IMR-90 (cell line): ENCODE measurements around the gene TTC39C. TPM values are rescaled to one million over a fixed set of nuclear protein-coding genes. Genes with fewer than 3 reads are reported as not detected.

Experiments
- ATAC-seq: fragments of 200-7000 bp; cut with Tn5 transposase; 2 replicates; pipeline ENCODE4 v1.9.1; 2020; ENCODE audit warnings: low read depth, mild to moderate bottlenecking, moderate library complexity
- BruUV-seq: library from RNA; stranded (reverse); fragments of 400-500 nt; replicated peaks from 2 replicates; lab custom pipeline; 2021; lab: Mats Ljungman, UMichigan
- CTCF ChIA-PET: fragments of 300-600 bp; formaldehyde crosslinking; extraction: SDS; loops from one replicate; lab custom pipeline; 2021; ENCODE audit warnings: antibody characterized with exemption; lab: Yijun Ruan, JAX
- POLR2A ChIA-PET: fragments of 300-600 bp; sonication (Branson Sonifier 250); formaldehyde crosslinking; loops from one replicate; lab custom pipeline; 2022; ENCODE audit warnings: antibody characterized with exemption; ENCODE audit not compliant: unreplicated experiment; lab: Charles Lee
- DNase-seq: peaks from one replicate; pipeline ENCODE4 v3.0.0; 2013
- H2AFZ ChIP-seq: replicated peaks from 2 replicates; pipeline ENCODE3; 2013; ENCODE audit warnings: low read length, mild to moderate bottlenecking; ENCODE audit not compliant: poor library complexity
- H2AK5ac ChIP-seq: 2 replicates; pipeline ENCODE4 v1.6.1; 2013; ENCODE audit warnings: low read depth, low read length, inconsistent platforms
- H2AK9ac ChIP-seq: replicated peaks from 2 replicates; pipeline ENCODE3; 2013; ENCODE audit warnings: mild to moderate bottlenecking, low read depth, low read length, moderate library complexity; ENCODE audit not compliant: poor library complexity
- H2BK120ac ChIP-seq: 2 replicates; pipeline ENCODE4 v1.6.1; 2013; ENCODE audit warnings: low read depth, low read length, inconsistent platforms
- H2BK15ac ChIP-seq: 3 replicates; pipeline ENCODE4 v1.6.1; 2013; ENCODE audit warnings: low read depth, low read length, inconsistent platforms
- H2BK20ac ChIP-seq: 2 replicates; pipeline ENCODE4 v1.6.1; 2013; ENCODE audit warnings: low read depth, mild to moderate bottlenecking, inconsistent platforms, low read length, moderate library complexity
- H2BK5ac ChIP-seq: 2 replicates; pipeline ENCODE4 v1.6.1; 2013; ENCODE audit warnings: mild to moderate bottlenecking, low read depth, low read length, inconsistent platforms; ENCODE audit not compliant: poor library complexity, severe bottlenecking
- H3K14ac ChIP-seq: replicated peaks from 2 replicates; pipeline ENCODE4 v1.6.1; 2013; ENCODE audit warnings: low read depth, low read length, inconsistent platforms
- H3K18ac ChIP-seq: 2 replicates; pipeline ENCODE4 v1.6.1; 2013; ENCODE audit warnings: low read depth, low read length, control low read depth
- H3K23ac ChIP-seq: 2 replicates; pipeline ENCODE4 v1.6.1; 2013; ENCODE audit warnings: low read depth, low read length, inconsistent platforms
- H3K27ac ChIP-seq: 2 replicates; pipeline ENCODE4 v1.5.1; 2013; ENCODE audit warnings: mild to moderate bottlenecking, control low read depth, low read length; ENCODE audit not compliant: insufficient read depth
- H3K27me3 ChIP-seq: 2 replicates; pipeline ENCODE4 v1.6.1; 2013; ENCODE audit warnings: low read length; ENCODE audit not compliant: control insufficient read depth, insufficient read depth
- H3K36me3 ChIP-seq: 2 replicates; pipeline ENCODE4 v1.6.1; 2013; ENCODE audit warnings: low read length, mixed read lengths; ENCODE audit not compliant: control insufficient read depth, insufficient read depth
- H3K4ac ChIP-seq: 2 replicates; pipeline ENCODE4 v1.6.1; 2013; ENCODE audit warnings: low read depth, low read length, inconsistent platforms
- H3K4me1 ChIP-seq: 2 replicates; pipeline ENCODE4 v1.6.1; 2013; ENCODE audit warnings: low read length, mixed read lengths; ENCODE audit not compliant: control insufficient read depth, insufficient read depth
- H3K4me2 ChIP-seq: 2 replicates; pipeline ENCODE4 v1.6.1; 2013; ENCODE audit warnings: low read depth, mild to moderate bottlenecking, control low read depth, low read length, moderate library complexity
- H3K4me3 ChIP-seq: 2 replicates; pipeline ENCODE4 v1.5.1; 2013; ENCODE audit warnings: low read depth, mild to moderate bottlenecking, control low read depth, low read length, moderate library complexity; ENCODE audit not compliant: insufficient read depth
- H3K56ac ChIP-seq: 2 replicates; pipeline ENCODE4 v1.6.1; 2013; ENCODE audit warnings: low read length, inconsistent platforms; ENCODE audit not compliant: insufficient read depth; ENCODE audit errors: extremely low read depth
- H3K79me1 ChIP-seq, 2 experiments: 2 replicates each; pipeline ENCODE4 v1.6.1; 2013; ENCODE audit warnings: low read length in 2 of 2, inconsistent platforms in 1 of 2, low read depth in 1 of 2
- H3K9ac ChIP-seq: 2 replicates; pipeline ENCODE4 v1.6.1; 2013; ENCODE audit warnings: low read depth, low read length, control low read depth
- H3K9me1 ChIP-seq: 2 replicates; pipeline ENCODE4 v1.6.1; 2013; ENCODE audit warnings: low read length, inconsistent platforms; ENCODE audit not compliant: insufficient read depth
- H3K9me3 ChIP-seq: 2 replicates; pipeline ENCODE4 v1.6.1; 2013; ENCODE audit warnings: low read length; ENCODE audit not compliant: control insufficient read depth, insufficient read depth
- H4K20me1 ChIP-seq: 2 replicates; pipeline ENCODE4 v1.6.1; 2013; ENCODE audit warnings: low read length, inconsistent platforms; ENCODE audit not compliant: insufficient read depth
- H4K5ac ChIP-seq: 2 replicates; pipeline ENCODE4 v1.6.1; 2013; ENCODE audit warnings: mild to moderate bottlenecking, low read depth, low read length, control low read depth
- H4K8ac ChIP-seq, 2 experiments: 2 replicates each; pipeline ENCODE4 v1.6.1; 2013; ENCODE audit warnings: low read depth in 2 of 2, low read length in 2 of 2, control low read depth in 1 of 2, inconsistent platforms in 1 of 2
- H4K91ac ChIP-seq: 2 replicates; pipeline ENCODE4 v1.6.1; 2013; ENCODE audit warnings: low read depth, low read length, inconsistent platforms; ENCODE audit not compliant: insufficient read depth
- BHLHE40 ChIP-seq: fragments of 150-350 bp; IDR thresholded peaks from 2 replicates; pipeline ENCODE4 v1.6.1; 2016; ENCODE audit warnings: mild to moderate bottlenecking, low read depth, low read length
- CHD1 ChIP-seq: IDR thresholded peaks from 2 replicates; pipeline ENCODE4 v1.6.1; 2012; ENCODE audit warnings: low read depth, low read length, improper control_type of control experiment
- FOS ChIP-seq: fragments of 150-350 bp; IDR thresholded peaks from 2 replicates; pipeline ENCODE4 v1.6.1; 2016; ENCODE audit warnings: low read depth, low read length
- MAFK ChIP-seq: IDR thresholded peaks from 2 replicates; pipeline ENCODE4 v1.6.1; 2012; ENCODE audit warnings: low read depth, low read length, improper control_type of control experiment
- MAZ ChIP-seq: IDR thresholded peaks from 2 replicates; pipeline ENCODE4 v1.6.1; 2012; ENCODE audit warnings: low read depth, mild to moderate bottlenecking, low read length, improper control_type of control experiment, moderate library complexity, borderline replicate concordance
- MXI1 ChIP-seq: IDR thresholded peaks from 2 replicates; pipeline ENCODE4 v1.6.1; 2012; ENCODE audit warnings: low read depth, mild to moderate bottlenecking, low read length, moderate library complexity, borderline replicate concordance
- NFE2L2 ChIP-seq: fragments of 150-350 bp; IDR thresholded peaks from 2 replicates; pipeline ENCODE4 v1.6.1; 2016; ENCODE audit warnings: low read depth, mild to moderate bottlenecking, low read length
- POLR2A ChIP-seq: IDR thresholded peaks from 2 replicates; pipeline ENCODE4 v1.6.1; 2012; ENCODE audit warnings: mild to moderate bottlenecking, low read depth, low read length
- RAD21 ChIP-seq: IDR thresholded peaks from 2 replicates; pipeline ENCODE4 v1.6.1; 2012; ENCODE audit warnings: low read length, improper control_type of control experiment
- RFX5 ChIP-seq: IDR thresholded peaks from 2 replicates; pipeline ENCODE4 v1.8.0; 2012; ENCODE audit warnings: low read depth, mild to moderate bottlenecking, low read length, moderate library complexity
- SMC3 ChIP-seq: fragments of 150-350 bp; IDR thresholded peaks from 2 replicates; pipeline ENCODE4 v1.6.1; 2016; ENCODE audit warnings: low read depth, mild to moderate bottlenecking, antibody characterized with exemption, low read length, moderate library complexity
- WGBS, 2 experiments: methylation state at CpG; one replicate each; pipeline versions ENCODE4 v1.1.5 to v1.1.7; 2013; ENCODE audit warnings: missing lambda C conversion rate in 2 of 2; ENCODE audit not compliant: insufficient read length in 1 of 2; ENCODE audit errors: extremely low coverage in 2 of 2; 5-methylcytosine and 5-hydroxymethylcytosine counted together
- dilution Hi-C: fragments of 300-500 bp; cut with HindIII; formaldehyde crosslinking; loops from one replicate; pipeline ENCODE4 v1.14.3; 2018; ENCODE audit warnings: low sequenced_read_pairs; ENCODE audit not compliant: unreplicated experiment
- in situ Hi-C: fragments of 300-500 bp; cut with MboI; formaldehyde crosslinking; loops from 3 replicates; pipeline ENCODE4 v1.14.3; 2019; ENCODE audit warnings: low sequenced_read_pairs, inconsistent platforms, mixed read lengths
- intact Hi-C: fragments of 100-400 bp; cut with micrococcal nuclease; formaldehyde crosslinking; loops from 2 replicates; pipeline ENCODE4 v1.10.0; 2022
- polyA plus RNA-seq, 3 experiments: library from polyadenylated mRNA; depleted of rRNA; stranded (reverse); fragments of >200 nt; gene quantifications; 2 replicates each; pipeline ENCODE4 v1.2.3, GENCODE V29; 2012; ENCODE audit warnings: low replicate concordance in 1 of 3
- total RNA-seq: library from RNA; depleted of rRNA; stranded (reverse); fragments of >200 nt; gene quantifications from 2 replicates; pipeline ENCODE4 v1.2.3, GENCODE V29; 2012
- TF ChIP-seq, protein P1 (sequence below): conservative IDR thresholded peaks from 2 replicates; pipeline ENCODE4 v1.5.1; 2012; ENCODE audit warnings: mild to moderate bottlenecking, low read depth, low read length, improper control_type of control experiment
- TF ChIP-seq, protein P2 (sequence below): fragments of 150-350 bp; IDR thresholded peaks from 2 replicates; pipeline ENCODE4 v1.6.1; 2016; ENCODE audit warnings: low read depth, mild to moderate bottlenecking, low read length, moderate library complexity, borderline replicate concordance
- TF ChIP-seq, protein P3 (sequence below): fragments of 150-350 bp; IDR thresholded peaks from 2 replicates; pipeline ENCODE4 v1.6.1; 2017; ENCODE audit warnings: mild to moderate bottlenecking, antibody characterized with exemption, low read length, low read depth

Gene TTC39C
- total and polyA plus RNA-seq, 2 of the 4 experiments (the other 2 are of a cell fraction), result 8.0 to 20.8 TPM

GRCh38 chr18:23972453-23972852, 42.1 kb upstream of the TTC39C start:
- no peak overlapping the region for H2BK120ac ChIP-seq
- no peak overlapping the region for H3K18ac ChIP-seq
- H3K23ac ChIP-seq, result no peak overlapping the region
- DNase-seq (no peak), ATAC-seq (no peak)
- peaks cover under 1% of the 10 kb centered on the region; the same call in 1 of the 2 replicates for H3K9me1 ChIP-seq
- TF ChIP-seq CHD1 (no peak), MAFK (no peak), SMC3 (no peak), RFX5 (no peak), NFE2L2 (no peak), RAD21 (no peak), POLR2A (no peak), BHLHE40 (no peak), MXI1 (no peak), FOS (no peak), MAZ (no peak)
- TF ChIP-seq, protein P1, sequence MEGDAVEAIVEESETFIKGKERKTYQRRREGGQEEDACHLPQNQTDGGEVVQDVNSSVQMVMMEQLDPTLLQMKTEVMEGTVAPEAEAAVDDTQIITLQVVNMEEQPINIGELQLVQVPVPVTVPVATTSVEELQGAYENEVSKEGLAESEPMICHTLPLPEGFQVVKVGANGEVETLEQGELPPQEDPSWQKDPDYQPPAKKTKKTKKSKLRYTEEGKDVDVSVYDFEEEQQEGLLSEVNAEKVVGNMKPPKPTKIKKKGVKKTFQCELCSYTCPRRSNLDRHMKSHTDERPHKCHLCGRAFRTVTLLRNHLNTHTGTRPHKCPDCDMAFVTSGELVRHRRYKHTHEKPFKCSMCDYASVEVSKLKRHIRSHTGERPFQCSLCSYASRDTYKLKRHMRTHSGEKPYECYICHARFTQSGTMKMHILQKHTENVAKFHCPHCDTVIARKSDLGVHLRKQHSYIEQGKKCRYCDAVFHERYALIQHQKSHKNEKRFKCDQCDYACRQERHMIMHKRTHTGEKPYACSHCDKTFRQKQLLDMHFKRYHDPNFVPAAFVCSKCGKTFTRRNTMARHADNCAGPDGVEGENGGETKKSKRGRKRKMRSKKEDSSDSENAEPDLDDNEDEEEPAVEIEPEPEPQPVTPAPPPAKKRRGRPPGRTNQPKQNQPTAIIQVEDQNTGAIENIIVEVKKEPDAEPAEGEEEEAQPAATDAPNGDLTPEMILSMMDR, result no peak
- TF ChIP-seq, protein P2, sequence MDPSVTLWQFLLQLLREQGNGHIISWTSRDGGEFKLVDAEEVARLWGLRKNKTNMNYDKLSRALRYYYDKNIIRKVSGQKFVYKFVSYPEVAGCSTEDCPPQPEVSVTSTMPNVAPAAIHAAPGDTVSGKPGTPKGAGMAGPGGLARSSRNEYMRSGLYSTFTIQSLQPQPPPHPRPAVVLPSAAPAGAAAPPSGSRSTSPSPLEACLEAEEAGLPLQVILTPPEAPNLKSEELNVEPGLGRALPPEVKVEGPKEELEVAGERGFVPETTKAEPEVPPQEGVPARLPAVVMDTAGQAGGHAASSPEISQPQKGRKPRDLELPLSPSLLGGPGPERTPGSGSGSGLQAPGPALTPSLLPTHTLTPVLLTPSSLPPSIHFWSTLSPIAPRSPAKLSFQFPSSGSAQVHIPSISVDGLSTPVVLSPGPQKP, result no peak
- TF ChIP-seq, protein P3, sequence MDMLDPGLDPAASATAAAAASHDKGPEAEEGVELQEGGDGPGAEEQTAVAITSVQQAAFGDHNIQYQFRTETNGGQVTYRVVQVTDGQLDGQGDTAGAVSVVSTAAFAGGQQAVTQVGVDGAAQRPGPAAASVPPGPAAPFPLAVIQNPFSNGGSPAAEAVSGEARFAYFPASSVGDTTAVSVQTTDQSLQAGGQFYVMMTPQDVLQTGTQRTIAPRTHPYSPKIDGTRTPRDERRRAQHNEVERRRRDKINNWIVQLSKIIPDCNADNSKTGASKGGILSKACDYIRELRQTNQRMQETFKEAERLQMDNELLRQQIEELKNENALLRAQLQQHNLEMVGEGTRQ, result no peak
- no peaks in the 10 kb centered on the region for H4K20me1 ChIP-seq
- no peak overlapping the region for H3K56ac ChIP-seq
- no peak overlapping the region for H2AK9ac ChIP-seq
- no peak overlapping the region for H2BK20ac ChIP-seq
- no peaks in the 10 kb centered on the region for H3K79me1 ChIP-seq
- H3K4me3 ChIP-seq, result no peak overlapping the region
- H3K14ac ChIP-seq, result no peak overlapping the region
- H3K9ac ChIP-seq, result no peak overlapping the region
- H3K4me2 ChIP-seq, result no peak overlapping the region
- no peaks in the 10 kb centered on the region for H3K4me1 ChIP-seq
- H4K8ac ChIP-seq, result no peak overlapping the region
- H3K4ac ChIP-seq, result no peak overlapping the region
- 70% methylated on average over 2 of the region's 6 CpGs; no CpG with 5 or more reads in 1 of the 2 experiments for WGBS, 2 experiments
- H2BK5ac ChIP-seq, result no peak overlapping the region
- no peaks in the 10 kb centered on the region for H3K36me3 ChIP-seq
- H2BK15ac ChIP-seq, result no peak overlapping the region
- CTCF ChIA-PET, result no interaction called here
- BruUV-seq, result no TSS peak
- no peak overlapping the region for H3K27ac ChIP-seq
- H4K91ac ChIP-seq, result no peak overlapping the region
- POLR2A ChIA-PET, result no interaction called here
- dilution Hi-C loops (no loop called here), in situ Hi-C loops (no loop called here), intact Hi-C loops (no loop called here)
- peaks cover 4% of the 10 kb centered on the region for H3K27me3 ChIP-seq
- H2AK5ac ChIP-seq, result no peak overlapping the region
- H4K5ac ChIP-seq, result no peak overlapping the region
- H2AFZ ChIP-seq, result no peak overlapping the region
- no peaks in the 10 kb centered on the region for H3K9me3 ChIP-seq
